MM.1S (cell line): ENCODE results near the gene KRTAP10-2.

ENCODE experiments used
- DNase-seq: peaks from one replicate; pipeline ENCODE4 v3.0.0-alpha.2; 2015
- H2AFZ ChIP-seq: fragments of 300-600 bp; sonication (generic); 2 replicates; pipeline ENCODE4 v1.6.0; 2016; ENCODE audit warnings: antibody characterized with exemption, low read length
- H3F3A ChIP-seq: fragments of 300-600 bp; sonication (generic); 2 replicates; pipeline ENCODE4 v1.6.1; 2016; ENCODE audit warnings: mild to moderate bottlenecking, antibody characterized with exemption, low read length, moderate library complexity, mixed read lengths; ENCODE audit not compliant: insufficient read depth
- H3K27ac ChIP-seq: fragments of 300-600 bp; sonication (generic); 2 replicates; pipeline ENCODE4 v1.5.1; 2016; ENCODE audit warnings: mild to moderate bottlenecking, low read length
- H3K27me3 ChIP-seq: fragments of 300-600 bp; sonication (generic); replicated peaks from 2 replicates; pipeline ENCODE4 v1.6.0; 2016; ENCODE audit warnings: low read length; ENCODE audit not compliant: insufficient read depth
- H3K36me3 ChIP-seq: fragments of 300-600 bp; sonication (generic); replicated peaks from 2 replicates; pipeline ENCODE4 v1.6.1; 2016; ENCODE audit warnings: mild to moderate bottlenecking, low read length, mixed read lengths; ENCODE audit not compliant: insufficient read depth
- H3K4me1 ChIP-seq: fragments of 300-600 bp; sonication (generic); 2 replicates; pipeline ENCODE4 v1.6.1; 2016; ENCODE audit warnings: low read length, mixed read lengths
- H3K4me2 ChIP-seq: fragments of 300-600 bp; sonication (generic); 2 replicates; pipeline ENCODE4 v1.6.0; 2016; ENCODE audit warnings: low read depth, low read length
- H3K4me3 ChIP-seq: fragments of 300-600 bp; sonication (generic); 2 replicates; pipeline ENCODE4 v1.5.1; 2016; ENCODE audit warnings: low read length, mixed read lengths
- H3K79me2 ChIP-seq: fragments of 300-600 bp; sonication (generic); 2 replicates; pipeline ENCODE4 v1.6.1; 2016; ENCODE audit warnings: mixed run types, low read length, mixed read lengths
- H3K9ac ChIP-seq: fragments of 300-600 bp; sonication (generic); 2 replicates; pipeline ENCODE4 v1.6.1; 2016; ENCODE audit warnings: low read length, mixed read lengths
- H3K9me2 ChIP-seq: fragments of 300-600 bp; sonication (generic); replicated peaks from 2 replicates; pipeline ENCODE4 v1.6.1; 2016; ENCODE audit warnings: mild to moderate bottlenecking, low read length, mixed read lengths; ENCODE audit not compliant: insufficient read depth
- H3K9me3 ChIP-seq: fragments of 300-600 bp; sonication (generic); replicated peaks from 2 replicates; pipeline ENCODE4 v1.6.1; 2016; ENCODE audit warnings: mild to moderate bottlenecking, low read length, mixed read lengths; ENCODE audit not compliant: insufficient read depth
- H4K20me1 ChIP-seq: fragments of 300-600 bp; sonication (generic); 2 replicates; pipeline ENCODE4 v1.6.1; 2016; ENCODE audit warnings: mild to moderate bottlenecking, low read length, moderate library complexity, mixed read lengths; ENCODE audit not compliant: insufficient read depth
- EZH2 ChIP-seq: fragments of 300-600 bp; sonication (generic); optimal IDR thresholded peaks from 2 replicates; pipeline ENCODE3; 2017; ENCODE audit warnings: low read depth, mild to moderate bottlenecking, antibody characterized with exemption, low read length, mixed read lengths
- EZH2phosphoT487 ChIP-seq: fragments of 300-600 bp; sonication (generic); IDR thresholded peaks from 2 replicates; pipeline ENCODE4 v1.6.1; 2018; ENCODE audit warnings: antibody characterized with exemption, low read length
- TF ChIP-seq, protein P1 (sequence below): fragments of 300-600 bp; sonication (generic); IDR thresholded peaks from 2 replicates; pipeline ENCODE4 v1.5.1; 2016; ENCODE audit warnings: antibody characterized with exemption, low read length, mixed read lengths

KRTAP10-2 gene

DNA sequence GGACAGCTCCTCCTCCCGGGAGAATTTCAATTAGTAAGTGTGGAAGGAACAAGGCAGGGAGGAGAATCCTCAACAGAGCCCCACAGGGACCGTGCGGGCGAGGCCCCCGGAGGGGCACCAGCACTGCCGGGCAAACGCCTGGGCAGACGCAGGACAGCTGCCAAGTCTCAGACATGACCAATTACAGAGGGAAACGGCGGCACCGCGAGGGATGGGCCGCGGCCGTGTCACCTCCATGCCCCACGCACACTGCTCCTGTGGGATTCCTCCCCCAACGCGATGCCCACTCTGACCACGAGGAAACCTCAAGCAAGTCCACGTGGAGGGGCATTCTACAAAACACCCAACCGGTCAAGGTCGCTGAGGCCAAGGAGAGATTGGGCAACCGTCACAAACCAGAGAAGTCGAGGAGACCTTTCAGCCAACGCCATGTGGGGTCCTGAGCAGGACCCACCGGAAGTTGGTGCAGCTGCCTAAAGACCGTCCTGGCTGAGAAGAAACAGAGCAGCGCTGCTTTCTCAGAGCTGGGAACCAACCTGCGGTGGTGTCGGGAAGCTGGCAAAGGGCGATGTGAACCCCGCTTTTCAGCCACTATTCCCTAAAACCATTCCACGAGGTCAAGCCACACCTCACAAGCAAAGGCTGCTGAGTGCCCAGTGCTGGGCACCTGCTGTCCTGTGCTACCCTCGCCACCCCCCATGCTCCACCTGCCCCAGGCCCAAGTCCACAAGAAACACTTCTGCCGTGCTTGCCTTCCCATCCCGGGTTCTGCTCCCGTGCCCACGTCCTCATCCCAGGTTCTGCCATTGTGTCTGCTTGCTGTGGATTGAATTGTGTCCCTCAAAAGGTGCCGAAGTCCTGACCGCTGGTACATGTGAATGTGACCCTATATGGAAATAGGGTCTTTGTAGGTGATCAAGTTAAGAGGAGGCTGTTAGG lies 20.8 kb upstream of the KRTAP10-2 start:
- Histone ChIP-seq H4K20me1 (no peaks in the 10 kb centered on the region), H3K9ac (no peak overlapping the region), H3K79me2 (no peaks in the 10 kb centered on the region), H2AFZ (no peak overlapping the region), H3K27ac (no peak overlapping the region), H3K36me3 (no peaks in the 10 kb centered on the region), H3F3A (no peaks in the 10 kb centered on the region), H3K27me3 (peaks cover 94% of the 10 kb centered on the region), H3K4me3 (no peak overlapping the region), H3K4me2 (no peak overlapping the region), H3K9me2 (no peaks in the 10 kb centered on the region), H3K4me1 (no peaks in the 10 kb centered on the region), H3K9me3 (no peaks in the 10 kb centered on the region)
- TF ChIP-seq EZH2phosphoT487: no peak
- TF ChIP-seq, protein P1, sequence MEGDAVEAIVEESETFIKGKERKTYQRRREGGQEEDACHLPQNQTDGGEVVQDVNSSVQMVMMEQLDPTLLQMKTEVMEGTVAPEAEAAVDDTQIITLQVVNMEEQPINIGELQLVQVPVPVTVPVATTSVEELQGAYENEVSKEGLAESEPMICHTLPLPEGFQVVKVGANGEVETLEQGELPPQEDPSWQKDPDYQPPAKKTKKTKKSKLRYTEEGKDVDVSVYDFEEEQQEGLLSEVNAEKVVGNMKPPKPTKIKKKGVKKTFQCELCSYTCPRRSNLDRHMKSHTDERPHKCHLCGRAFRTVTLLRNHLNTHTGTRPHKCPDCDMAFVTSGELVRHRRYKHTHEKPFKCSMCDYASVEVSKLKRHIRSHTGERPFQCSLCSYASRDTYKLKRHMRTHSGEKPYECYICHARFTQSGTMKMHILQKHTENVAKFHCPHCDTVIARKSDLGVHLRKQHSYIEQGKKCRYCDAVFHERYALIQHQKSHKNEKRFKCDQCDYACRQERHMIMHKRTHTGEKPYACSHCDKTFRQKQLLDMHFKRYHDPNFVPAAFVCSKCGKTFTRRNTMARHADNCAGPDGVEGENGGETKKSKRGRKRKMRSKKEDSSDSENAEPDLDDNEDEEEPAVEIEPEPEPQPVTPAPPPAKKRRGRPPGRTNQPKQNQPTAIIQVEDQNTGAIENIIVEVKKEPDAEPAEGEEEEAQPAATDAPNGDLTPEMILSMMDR: no peak
- no peak for TF ChIP-seq EZH2
- no peak for DNase-seq

DNA sequence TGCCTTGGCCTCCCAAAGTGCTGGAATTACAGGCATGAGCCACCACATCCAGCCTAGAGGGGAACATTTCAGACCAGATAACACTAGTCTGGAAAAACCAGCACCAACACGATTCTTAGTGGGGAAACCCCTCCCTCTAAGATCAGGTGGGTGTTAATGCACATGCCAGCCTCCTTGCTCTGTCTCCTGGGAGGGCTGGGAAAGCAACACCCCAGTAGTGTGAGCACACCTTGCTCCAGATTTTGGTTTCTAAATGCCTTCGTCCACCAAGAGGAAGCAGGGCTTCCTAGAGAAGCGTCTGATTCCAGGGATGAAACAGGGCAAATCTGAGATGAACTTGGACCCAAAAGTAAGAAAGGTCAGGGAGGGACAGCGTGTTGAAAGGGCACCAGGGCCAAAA lies 20.0 kb upstream of the KRTAP10-2 start:
- H3F3A ChIP-seq: no peaks in the 10 kb centered on the region
- TF ChIP-seq EZH2phosphoT487: no peak
- TF ChIP-seq, protein P1: no peak
- no peak for TF ChIP-seq EZH2
- no peaks in the 10 kb centered on the region for H3K36me3 ChIP-seq
- H3K9me2 ChIP-seq: no peaks in the 10 kb centered on the region
- no peak overlapping the region for H2AFZ ChIP-seq
- H3K4me2 ChIP-seq: no peak overlapping the region
- H3K4me3 ChIP-seq: no peak overlapping the region
- no peak overlapping the region for H3K27ac ChIP-seq
- no peaks in the 10 kb centered on the region for H4K20me1 ChIP-seq
- H3K79me2 ChIP-seq: no peaks in the 10 kb centered on the region
- peaks cover 94% of the 10 kb centered on the region for H3K27me3 ChIP-seq
- no peak for DNase-seq
- H3K9me3 ChIP-seq: no peaks in the 10 kb centered on the region
- no peak overlapping the region for H3K9ac ChIP-seq
- H3K4me1 ChIP-seq: no peaks in the 10 kb centered on the region

GRCh38 chr21:44569861-44570517 lies 18.7 kb upstream of the KRTAP10-2 start:
- H3K9me2 ChIP-seq: no peaks in the 10 kb centered on the region
- no peak for DNase-seq
- H3K9me3 ChIP-seq: no peaks in the 10 kb centered on the region
- no peak overlapping the region for H3K4me2 ChIP-seq
- TF ChIP-seq, protein P1: no peak
- TF ChIP-seq EZH2 (no peak), EZH2phosphoT487 (no peak)
- no peak overlapping the region for H3K9ac ChIP-seq
- peaks cover 94% of the 10 kb centered on the region for H3K27me3 ChIP-seq
- H3K36me3 ChIP-seq: no peaks in the 10 kb centered on the region
- no peaks in the 10 kb centered on the region for H3K4me1 ChIP-seq
- H3K79me2 ChIP-seq: no peaks in the 10 kb centered on the region
- no peaks in the 10 kb centered on the region for H3F3A ChIP-seq
- no peak overlapping the region for H2AFZ ChIP-seq
- H4K20me1 ChIP-seq: no peaks in the 10 kb centered on the region
- no peak overlapping the region for H3K27ac ChIP-seq
- H3K4me3 ChIP-seq: no peak overlapping the region
